Endothelial cell of umbilical vein (primary cell): Measurements from ENCODE around the gene FJX1. TPM values are rescaled to one million over a fixed set of nuclear protein-coding genes. Genes with fewer than 3 reads are reported as not detected.

Source experiments
- BruUV-seq: library from RNA; stranded (reverse); fragments of 400-500 nt; replicated peaks from 2 replicates; lab custom pipeline; 2021; lab: Mats Ljungman, UMichigan
- CTCF ChIA-PET: fragments of 300-600, 350-600 bp; sonication (Branson Sonifier 250); formaldehyde crosslinking; loops from one replicate; lab custom pipeline; 2021; ENCODE audit warnings: antibody characterized with exemption, inconsistent platforms; lab: Charles Lee
- POLR2A ChIA-PET: fragments of 300-600, 350-600 bp; sonication (Branson Sonifier 250); formaldehyde crosslinking; loops from one replicate; lab custom pipeline; 2021; ENCODE audit warnings: antibody characterized with exemption, inconsistent platforms; lab: Charles Lee
- DNase-seq: peaks from one replicate; pipeline ENCODE4 v3.0.0-alpha.2; 2011; ENCODE audit warnings: low read depth, low spot score
- FAIRE-seq: peaks from 2 replicates; lab custom pipeline; 2011; peaks lifted over from hg19 to GRCh38; lab: Jason Lieb, UNC
- H2AFZ ChIP-seq: 2 replicates; pipeline ENCODE4 v1.6.0; 2012; ENCODE audit warnings: low read depth, low read length, control low read depth, inconsistent platforms
- H3K27ac ChIP-seq: 2 replicates; pipeline ENCODE4 v1.5.1; 2011; ENCODE audit warnings: low read depth, mild to moderate bottlenecking, control low read depth, low read length, moderate library complexity; ENCODE audit not compliant: insufficient read depth
- H3K27me3 ChIP-seq, 2 experiments: 2 replicates each; pipeline versions ENCODE4 v1.6.0 to v1.6.1; 2011; ENCODE audit warnings: low read length in 2 of 2, mixed read lengths in 1 of 2; ENCODE audit not compliant: control insufficient read depth in 2 of 2, insufficient read depth in 2 of 2
- H3K36me3 ChIP-seq, 2 experiments: 2 replicates in 1 of 2; 3 replicates in 1 of 2; pipeline ENCODE4 v1.5.1; 2011; ENCODE audit warnings: low read length in 2 of 2, mild to moderate bottlenecking in 1 of 2, moderate library complexity in 1 of 2; ENCODE audit not compliant: control insufficient read depth in 2 of 2, insufficient read depth in 2 of 2; ENCODE audit errors: extremely low read depth in 1 of 2
- H3K4me1 ChIP-seq: 3 replicates; pipeline ENCODE4 v1.5.1; 2011; ENCODE audit warnings: mild to moderate bottlenecking, low read length; ENCODE audit not compliant: control insufficient read depth, insufficient read depth; ENCODE audit errors: extremely low read depth
- H3K4me2 ChIP-seq: 2 replicates; pipeline ENCODE4 v1.6.1; 2011; ENCODE audit warnings: low read length, control low read depth, mixed read lengths; ENCODE audit not compliant: insufficient read depth
- H3K4me3 ChIP-seq, 3 experiments: fragments of 200-600 bp in 1 of 3; sonication (generic), shearing (Covaris generic) in 1 of 3; replicated peaks in 1 of 3; 2 replicates each; pipeline ENCODE4 v1.5.1; 2011 to 2016; ENCODE audit warnings: control low read depth in 3 of 3, low read length in 3 of 3, mild to moderate bottlenecking in 2 of 3, inconsistent platforms in 1 of 3, low read depth in 1 of 3, moderate library complexity in 1 of 3; ENCODE audit not compliant: insufficient read depth in 1 of 3
- H3K79me2 ChIP-seq: 2 replicates; pipeline ENCODE4 v1.6.0; 2012; ENCODE audit warnings: low read length, inconsistent platforms; ENCODE audit not compliant: control insufficient read depth, insufficient read depth
- H3K9ac ChIP-seq: replicated peaks from 2 replicates; pipeline ENCODE3; 2011; ENCODE audit warnings: low read length, control low read depth; ENCODE audit not compliant: insufficient read depth; ENCODE audit errors: extremely low read depth
- H3K9me1 ChIP-seq: replicated peaks from 3 replicates; pipeline ENCODE4 v1.6.0; 2011; ENCODE audit warnings: mild to moderate bottlenecking, low read length; ENCODE audit not compliant: control insufficient read depth, insufficient read depth; ENCODE audit errors: extremely low read depth
- H3K9me3 ChIP-seq: replicated peaks from 2 replicates; pipeline ENCODE4 v1.5.1; 2012; ENCODE audit warnings: low read length, inconsistent platforms; ENCODE audit not compliant: control insufficient read depth, insufficient read depth
- H4K20me1 ChIP-seq: replicated peaks from 2 replicates; pipeline ENCODE3; 2011; ENCODE audit warnings: mild to moderate bottlenecking, low read length; ENCODE audit not compliant: control insufficient read depth, insufficient read depth; ENCODE audit errors: extremely low read depth
- EZH2 ChIP-seq: IDR thresholded peaks from 2 replicates; pipeline ENCODE4 v1.6.1; 2012; ENCODE audit warnings: borderline replicate concordance, low read depth, mild to moderate bottlenecking, moderate library complexity, low read length, inconsistent platforms; ENCODE audit not compliant: severe bottlenecking
- FOS ChIP-seq: IDR thresholded peaks from 2 replicates; pipeline ENCODE4 v1.6.1; 2011; ENCODE audit warnings: mild to moderate bottlenecking, low read length, moderate library complexity, borderline replicate concordance; ENCODE audit not compliant: insufficient read depth
- GATA2 ChIP-seq: IDR thresholded peaks from 2 replicates; pipeline ENCODE4 v1.7.0; 2011; ENCODE audit warnings: low read depth, mild to moderate bottlenecking, moderate library complexity, mixed read lengths, low read length; ENCODE audit not compliant: insufficient read length, insufficient read depth
- MYC ChIP-seq: IDR thresholded peaks from one replicate; pipeline ENCODE4 v1.6.1; 2011; ENCODE audit warnings: mild to moderate bottlenecking, low read depth, low read length
- POLR2A ChIP-seq: IDR thresholded peaks from 2 replicates; pipeline ENCODE4 v1.6.1; 2012; ENCODE audit warnings: low read depth, mild to moderate bottlenecking, control low read depth, low read length
- POLR2AphosphoS5 ChIP-seq: IDR thresholded peaks from 2 replicates; pipeline ENCODE4 v1.6.1; 2012; ENCODE audit warnings: low read depth, mild to moderate bottlenecking, control low read depth, low read length, moderate library complexity; ENCODE audit not compliant: insufficient read depth
- dilution Hi-C: fragments of 300-500 bp; cut with MboI; formaldehyde crosslinking; loops from one replicate; pipeline ENCODE4 v1.15.0; 2019; ENCODE audit warnings: low sequenced_read_pairs; ENCODE audit not compliant: extremely low pct_ligation_motif_present
- intact Hi-C: fragments of 100-400 bp; cut with micrococcal nuclease; formaldehyde crosslinking; loops from one replicate; pipeline ENCODE4 v1.10.0; 2022
- polyA plus RNA-seq, 4 experiments: library from polyadenylated mRNA; depleted of rRNA in 3 of 4; stranded (reverse) in 3 of 4; unstranded in 1 of 4; fragments of >200 nt; gene quantifications; 2 replicates each; pipeline versions ENCODE4 v1.2.1 to v1.2.3, GENCODE V29; 2011 to 2012; ENCODE audit warnings: missing spikeins in 1 of 4
- total RNA-seq: library from RNA; stranded (reverse); gene quantifications from 2 replicates; pipeline ENCODE4 v1.2.3, GENCODE V29; 2021
- TF ChIP-seq, protein P1 (sequence below), 2 donors: IDR thresholded peaks; 1 replicate in 1 of 2; 2 replicates in 1 of 2; pipeline ENCODE4 v1.5.1; 2011; ENCODE audit warnings: low read length in 2 of 2, mild to moderate bottlenecking in 2 of 2, moderate library complexity in 2 of 2, control low read depth in 1 of 2, inconsistent platforms in 1 of 2, low read depth in 1 of 2; ENCODE audit not compliant: insufficient read depth in 1 of 2; ENCODE audit errors: extremely low read depth in 1 of 2
- TF ChIP-seq, protein P2 (sequence below): IDR thresholded peaks from 2 replicates; pipeline ENCODE4 v1.6.1; 2011; ENCODE audit not compliant: insufficient read depth, insufficient read length

FJX1 gene
- total and polyA plus RNA-seq, 2 donors (not counting 3 experiments of a cell fraction or from before 2014, with no cell fraction given), result 9.2 to 26.6 TPM

DNA sequence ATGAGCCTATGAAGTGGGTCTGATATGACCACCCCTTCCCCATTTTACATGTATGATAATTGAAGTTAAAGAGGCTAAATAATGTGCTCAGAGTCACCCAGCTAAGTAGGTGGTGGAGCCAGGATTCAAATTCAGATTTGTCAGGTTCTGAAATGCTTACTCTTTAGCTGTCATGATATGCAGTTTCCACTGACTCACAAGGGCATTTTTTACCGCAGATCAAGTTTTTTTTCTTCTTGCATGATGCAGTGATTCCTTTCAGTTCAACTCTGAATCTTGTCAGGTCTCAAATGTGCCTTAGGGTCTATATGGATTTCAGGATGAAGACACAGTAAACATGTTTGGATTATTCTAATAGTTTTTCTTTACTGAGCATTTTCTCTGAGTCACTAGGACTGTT is 31.7 kb downstream of the FJX1 start:
- H3K9me1 ChIP-seq, result no peaks in the 10 kb centered on the region
- dilution Hi-C loops, result no loop called here
- no peak for TF ChIP-seq POLR2AphosphoS5
- no peak for TF ChIP-seq POLR2A
- no peak for TF ChIP-seq MYC
- TF ChIP-seq EZH2, result no peak
- TF ChIP-seq, protein P1, sequence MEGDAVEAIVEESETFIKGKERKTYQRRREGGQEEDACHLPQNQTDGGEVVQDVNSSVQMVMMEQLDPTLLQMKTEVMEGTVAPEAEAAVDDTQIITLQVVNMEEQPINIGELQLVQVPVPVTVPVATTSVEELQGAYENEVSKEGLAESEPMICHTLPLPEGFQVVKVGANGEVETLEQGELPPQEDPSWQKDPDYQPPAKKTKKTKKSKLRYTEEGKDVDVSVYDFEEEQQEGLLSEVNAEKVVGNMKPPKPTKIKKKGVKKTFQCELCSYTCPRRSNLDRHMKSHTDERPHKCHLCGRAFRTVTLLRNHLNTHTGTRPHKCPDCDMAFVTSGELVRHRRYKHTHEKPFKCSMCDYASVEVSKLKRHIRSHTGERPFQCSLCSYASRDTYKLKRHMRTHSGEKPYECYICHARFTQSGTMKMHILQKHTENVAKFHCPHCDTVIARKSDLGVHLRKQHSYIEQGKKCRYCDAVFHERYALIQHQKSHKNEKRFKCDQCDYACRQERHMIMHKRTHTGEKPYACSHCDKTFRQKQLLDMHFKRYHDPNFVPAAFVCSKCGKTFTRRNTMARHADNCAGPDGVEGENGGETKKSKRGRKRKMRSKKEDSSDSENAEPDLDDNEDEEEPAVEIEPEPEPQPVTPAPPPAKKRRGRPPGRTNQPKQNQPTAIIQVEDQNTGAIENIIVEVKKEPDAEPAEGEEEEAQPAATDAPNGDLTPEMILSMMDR (IDR thresholded peaks at IDR 0.05; ENCODE audit: extremely low read depth in 1 of 2, insufficient read depth in 1 of 2, low read depth in 1 of 2, low read length in 2 of 2), result no peak
- TF ChIP-seq GATA2, result no peak
- TF ChIP-seq, protein P2, sequence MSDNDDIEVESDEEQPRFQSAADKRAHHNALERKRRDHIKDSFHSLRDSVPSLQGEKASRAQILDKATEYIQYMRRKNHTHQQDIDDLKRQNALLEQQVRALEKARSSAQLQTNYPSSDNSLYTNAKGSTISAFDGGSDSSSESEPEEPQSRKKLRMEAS, result no peak
- TF ChIP-seq FOS, result no peak
- peak; percentile 61 for FAIRE-seq
- peaks cover 4% of the 10 kb centered on the region for H3K4me1 ChIP-seq
- no peak overlapping the region for H3K4me2 ChIP-seq
- DNase-seq, result peak; percentile 29
- no peak overlapping the region for H3K9ac ChIP-seq
- no peaks in the 10 kb centered on the region for H3K27me3 ChIP-seq
- no peaks in the 10 kb centered on the region for H4K20me1 ChIP-seq
- no peaks in the 10 kb centered on the region for H3K36me3 ChIP-seq
- CTCF ChIA-PET, result interaction anchor here (0.5 to 1.8 kb wide), 3 partner anchors 9 to 94 kb away, joined by 3 to 4 read pairs (median 3); no protein-coding TSS in a partner anchor
- no peaks in the 10 kb centered on the region for H3K79me2 ChIP-seq
- intact Hi-C loops, result no loop called here
- no peak overlapping the region for H2AFZ ChIP-seq
- no peak overlapping the region for H3K27ac ChIP-seq
- POLR2A ChIA-PET, result no interaction called here
- BruUV-seq, result no TSS peak
- H3K9me3 ChIP-seq, result no peaks in the 10 kb centered on the region
- no peak overlapping the region for H3K4me3 ChIP-seq
